Tibial artery (tissue), 4 donors: ENCODE measurements around the gene RAB7A.

ENCODE experiments used
- DNase-seq, 2 donors: peaks; one replicate each; pipeline ENCODE4 v3.0.0-alpha.2; 2019
- H3K27ac ChIP-seq, 2 donors: fragments of 200-600 bp; sonication (generic) in 1 of 2; 1 replicate in 1 of 2; 2 replicates in 1 of 2; pipeline ENCODE4 v1.5.1; 2018 to 2019; ENCODE audit warnings: mild to moderate bottlenecking in 1 of 2
- H3K27me3 ChIP-seq, 2 donors: fragments of 200-600 bp; sonication (generic) in 1 of 2; one replicate each; pipeline versions ENCODE4 v1.5.1 to v1.6.0; 2016 to 2019
- H3K36me3 ChIP-seq, 3 donors: fragments of 200-600 bp; sonication (generic) in 2 of 3; one replicate each; pipeline ENCODE4 v1.5.1; 2016 to 2019; ENCODE audit warnings: mild to moderate bottlenecking in 2 of 3
- H3K4me1 ChIP-seq, 4 donors: fragments of 200-600 bp; sonication (generic) in 2 of 4; 1 replicate in 3 of 4; 2 replicates in 1 of 4; pipeline ENCODE4 v1.5.1; 2016 to 2019
- H3K4me3 ChIP-seq, 2 donors: fragments of 200-600 bp; sonication (generic) in 1 of 2; 1 replicate in 1 of 2; 2 replicates in 1 of 2; pipeline ENCODE4 v1.5.1; 2018 to 2019; ENCODE audit warnings: mild to moderate bottlenecking in 2 of 2
- H3K9me3 ChIP-seq, 3 donors: fragments of 200-600 bp; sonication (generic) in 1 of 3; one replicate each; pipeline ENCODE4 v1.5.1; 2016 to 2019
- intact Hi-C: fragments of 100-400 bp; cut with DNase I; formaldehyde crosslinking; loops from one replicate; pipeline ENCODE4 v1.15.0; 2023; ENCODE audit warnings: low total_unique reads
- TF ChIP-seq, protein P1 (sequence below), 2 experiments: fragments of 200-600 bp in 1 of 2; fragments of 450-650 bp in 1 of 2; IDR thresholded peaks; one replicate each; pipeline ENCODE4 v1.5.1; 2017 to 2019; ENCODE audit warnings: antibody characterized with exemption in 2 of 2, mild to moderate bottlenecking in 1 of 2, moderate library complexity in 1 of 2

RAB7A gene

DNA sequence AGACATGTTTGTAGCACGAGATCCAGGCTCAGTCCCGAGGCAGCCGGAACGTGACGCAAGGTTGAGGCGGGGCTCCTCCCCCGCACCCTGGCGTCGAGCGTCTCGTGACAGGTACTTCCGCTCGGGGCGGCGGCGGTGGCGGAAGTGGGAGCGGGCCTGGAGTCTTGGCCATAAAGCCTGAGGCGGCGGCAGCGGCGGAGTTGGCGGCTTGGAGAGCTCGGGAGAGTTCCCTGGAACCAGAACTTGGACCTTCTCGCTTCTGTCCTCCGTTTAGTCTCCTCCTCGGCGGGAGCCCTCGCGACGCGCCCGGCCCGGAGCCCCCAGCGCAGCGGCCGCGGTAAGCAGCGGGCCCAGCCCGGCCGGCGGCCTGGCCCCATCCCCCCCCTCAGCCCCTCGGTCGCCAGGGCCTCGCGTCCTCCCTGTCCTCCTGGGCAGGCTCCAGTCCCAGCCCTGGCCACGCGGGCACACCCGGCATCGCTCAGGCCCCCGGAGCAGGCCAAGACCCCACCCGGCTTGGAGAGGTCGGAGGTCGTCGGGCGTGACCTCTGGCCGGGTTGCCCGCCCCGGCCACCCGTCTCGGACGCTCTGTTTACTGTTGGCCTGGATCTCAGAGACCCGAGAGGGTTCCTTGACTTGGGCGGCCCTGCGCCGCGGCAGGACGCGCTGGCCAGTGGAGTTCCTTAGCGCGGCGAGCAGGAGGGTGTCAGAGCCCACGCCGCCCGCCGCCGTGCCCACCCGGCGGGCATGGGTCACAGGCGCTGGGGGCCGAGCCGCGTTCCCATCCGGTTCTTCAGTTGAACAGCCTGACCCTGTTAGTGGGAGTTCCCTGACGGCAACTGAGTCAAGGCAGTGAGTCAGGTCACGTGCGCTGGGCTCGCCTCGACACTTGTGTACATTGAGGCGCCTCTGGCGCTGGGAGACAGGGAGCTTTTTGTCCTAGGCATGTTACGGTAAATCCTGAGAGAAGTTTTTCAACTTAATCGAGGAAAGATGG lies at the start of gene RAB7A:
Gene RAB7A (plus strand): TSS at position 161 of the 994 bp plus-strand sequence. CDS start 69,185 bp downstream, outside the sequence.
- Histone ChIP-seq H3K4me3 (peak within 1 kb of the TSS; percentile 93 to 99), H3K27me3 (no peaks in the 10 kb centered on the region), H3K36me3 (no peaks in the 10 kb centered on the region), H3K27ac (peak within 1 kb of the TSS; percentile 90 to 100), H3K9me3 (no peaks in the 10 kb centered on the region), H3K4me1 (peaks cover 0 to 50% (median 39%) of the 10 kb centered on the region in 4 donors)
- DNase-seq: peak; percentile 98 to 99
- TF ChIP-seq, protein P1, sequence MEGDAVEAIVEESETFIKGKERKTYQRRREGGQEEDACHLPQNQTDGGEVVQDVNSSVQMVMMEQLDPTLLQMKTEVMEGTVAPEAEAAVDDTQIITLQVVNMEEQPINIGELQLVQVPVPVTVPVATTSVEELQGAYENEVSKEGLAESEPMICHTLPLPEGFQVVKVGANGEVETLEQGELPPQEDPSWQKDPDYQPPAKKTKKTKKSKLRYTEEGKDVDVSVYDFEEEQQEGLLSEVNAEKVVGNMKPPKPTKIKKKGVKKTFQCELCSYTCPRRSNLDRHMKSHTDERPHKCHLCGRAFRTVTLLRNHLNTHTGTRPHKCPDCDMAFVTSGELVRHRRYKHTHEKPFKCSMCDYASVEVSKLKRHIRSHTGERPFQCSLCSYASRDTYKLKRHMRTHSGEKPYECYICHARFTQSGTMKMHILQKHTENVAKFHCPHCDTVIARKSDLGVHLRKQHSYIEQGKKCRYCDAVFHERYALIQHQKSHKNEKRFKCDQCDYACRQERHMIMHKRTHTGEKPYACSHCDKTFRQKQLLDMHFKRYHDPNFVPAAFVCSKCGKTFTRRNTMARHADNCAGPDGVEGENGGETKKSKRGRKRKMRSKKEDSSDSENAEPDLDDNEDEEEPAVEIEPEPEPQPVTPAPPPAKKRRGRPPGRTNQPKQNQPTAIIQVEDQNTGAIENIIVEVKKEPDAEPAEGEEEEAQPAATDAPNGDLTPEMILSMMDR (IDR thresholded peaks at IDR 0.05): peak in 1 of 2 experiments; percentile 23
- intact Hi-C loops: loop anchor here (5.0 to 10.0 kb wide), 2 partner anchors 44 to 148 kb away; partner anchors contain the start of gene ACAD9

DNA sequence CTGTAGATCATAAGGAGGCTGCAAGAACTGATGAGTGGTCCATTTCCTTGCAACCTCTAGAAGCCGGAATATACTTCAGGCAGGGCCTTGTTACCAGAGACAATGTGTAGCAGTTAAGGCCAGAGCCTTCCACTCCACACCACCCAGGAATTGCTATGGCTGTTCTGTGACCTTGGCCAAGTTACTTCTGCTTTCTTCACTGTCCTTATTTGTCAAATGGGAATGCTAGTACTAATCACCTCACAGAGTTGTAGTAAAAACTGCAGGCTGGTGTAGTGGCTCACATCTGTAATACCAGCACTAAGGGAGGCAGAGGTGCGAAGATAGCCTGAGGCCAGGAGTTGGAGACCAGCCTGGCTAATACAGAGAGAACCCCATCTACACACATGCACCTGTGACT lies 46.6 kb upstream of the RAB7A start:
- Histone ChIP-seq H3K9me3 (no peaks in the 10 kb centered on the region), H3K4me3 (no peak overlapping the region), H3K36me3 (no peaks in the 10 kb centered on the region), H3K27ac (no peak overlapping the region), H3K4me1 (peaks cover 0 to 6% (median 2%) of the 10 kb centered on the region in 4 donors), H3K27me3 (no peaks in the 10 kb centered on the region)
- intact Hi-C loops: no loop called here
- no peak for DNase-seq
- TF ChIP-seq, protein P1 (IDR thresholded peaks at IDR 0.05): no peak

DNA sequence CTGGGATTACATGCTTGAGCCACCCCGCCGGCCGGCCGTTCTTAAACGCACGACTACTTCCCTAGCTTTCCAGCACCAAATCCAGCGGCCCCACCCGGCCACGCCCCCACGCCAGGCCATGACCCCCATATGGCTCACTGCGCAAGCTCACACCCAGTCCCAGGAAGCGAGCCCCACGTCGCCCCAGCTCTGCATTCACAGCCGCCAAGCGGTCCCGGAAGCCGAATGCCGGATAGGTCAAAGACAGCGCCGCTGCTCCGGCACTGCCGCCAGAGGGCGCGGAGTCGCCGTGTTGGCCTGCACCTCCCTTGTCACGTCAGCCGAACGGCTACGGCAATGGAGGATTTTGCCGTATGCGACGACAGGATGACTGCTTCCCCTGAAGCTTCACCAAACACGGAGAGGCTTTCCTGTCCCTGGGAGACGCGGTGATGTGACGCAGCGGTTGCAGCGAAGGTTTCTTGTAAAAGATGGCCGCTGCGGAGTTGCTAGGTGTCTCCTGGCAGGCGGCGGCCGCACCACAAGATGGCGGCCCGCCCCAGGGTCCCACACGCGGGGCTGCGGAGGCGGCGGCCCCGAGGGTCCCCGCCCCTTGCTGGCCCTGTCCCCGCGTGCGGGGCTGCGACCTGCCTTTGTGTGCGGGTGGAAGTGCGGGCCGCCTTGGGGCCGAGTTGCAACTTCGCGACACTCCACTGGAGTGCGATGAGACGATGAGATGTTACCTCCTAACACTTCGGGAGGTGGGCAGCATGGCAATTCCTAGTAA lies 45.2 kb upstream of the RAB7A start:
- Histone ChIP-seq H3K27ac (peak overlapping the region; percentile 81 to 87), H3K4me1 (peaks cover 0 to 6% (median 2%) of the 10 kb centered on the region in 4 donors), H3K9me3 (no peaks in the 10 kb centered on the region), H3K4me3 (peak overlapping the region; percentile 58 to 64), H3K27me3 (no peaks in the 10 kb centered on the region), H3K36me3 (no peaks in the 10 kb centered on the region)
- intact Hi-C loops: loop anchor here (5.0 kb wide), 3 partner anchors 47 to 197 kb away; partner anchors contain the start of genes ACAD9 and RAB7A
- TF ChIP-seq, protein P1 (IDR thresholded peaks at IDR 0.05): peak; percentile 95 to 100
- DNase-seq: peak; percentile 99 to 100

DNA sequence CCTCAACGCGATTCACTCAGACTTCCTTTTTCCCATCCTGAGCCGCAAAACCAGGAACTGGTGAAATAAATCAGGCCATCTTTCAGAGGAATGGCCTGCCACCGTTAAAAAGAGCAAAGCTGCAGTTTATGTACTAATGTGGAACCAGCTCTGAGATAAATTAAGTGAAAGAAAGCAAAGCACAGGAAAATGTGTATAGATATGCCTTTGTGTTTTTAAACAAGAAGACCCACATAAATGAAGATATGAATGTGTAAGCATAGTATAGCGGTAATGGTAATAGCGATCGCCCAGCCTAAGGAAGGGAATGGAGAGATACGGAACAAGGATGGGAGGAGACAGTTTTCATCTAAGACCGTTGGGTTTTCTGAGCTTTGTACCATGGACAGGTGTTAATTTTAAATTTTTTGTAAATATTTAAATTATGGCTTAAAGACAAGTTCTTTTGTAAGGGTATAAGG lies 44.6 kb upstream of the RAB7A start:
- Histone ChIP-seq H3K27ac (peak overlapping the region; percentile 81 to 87), H3K36me3 (no peaks in the 10 kb centered on the region), H3K27me3 (no peaks in the 10 kb centered on the region), H3K4me1 (peaks cover 0 to 6% (median 2%) of the 10 kb centered on the region in 4 donors), H3K9me3 (no peaks in the 10 kb centered on the region), H3K4me3 (peak overlapping the region; percentile 58 to 64)
- intact Hi-C loops: loop anchor here (5.0 kb wide), 3 partner anchors 46 to 196 kb away; partner anchors contain the start of genes ACAD9 and RAB7A
- DNase-seq: no peak
- TF ChIP-seq, protein P1 (IDR thresholded peaks at IDR 0.05): no peak

DNA sequence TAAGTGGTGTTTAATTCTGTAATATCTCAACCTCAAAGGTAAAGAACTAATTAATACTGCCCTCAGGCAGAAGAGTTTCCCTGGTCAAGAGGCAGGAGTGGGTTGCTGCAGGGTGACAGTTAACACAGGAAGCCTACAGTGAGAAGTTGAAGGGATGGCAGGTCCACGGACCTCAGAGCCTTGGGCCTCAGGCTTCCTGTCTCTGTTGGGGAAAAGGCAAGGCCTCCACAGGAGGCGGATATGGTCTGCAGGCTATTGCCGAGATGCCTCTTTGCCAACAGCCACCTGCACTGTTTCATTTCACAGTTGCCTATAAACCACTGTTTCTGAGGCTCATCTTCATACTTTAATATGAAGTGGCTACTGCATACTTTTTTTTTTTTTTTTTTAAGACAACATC lies 42.0 kb upstream of the RAB7A start:
- TF ChIP-seq, protein P1 (IDR thresholded peaks at IDR 0.05): no peak
- intact Hi-C loops: loop anchor here (5.0 kb wide), 3 partner anchors 43 to 193 kb away; partner anchors contain the start of genes ACAD9 and RAB7A
- no peak overlapping the region for H3K4me3 ChIP-seq

More for the DNA sequence above, 42.0 kb upstream of the RAB7A start:
- no peaks in the 10 kb centered on the region for H3K36me3 ChIP-seq
- peaks cover 0 to 6% (median 2%) of the 10 kb centered on the region in 4 donors for H3K4me1 ChIP-seq
- DNase-seq: no peak
- no peaks in the 10 kb centered on the region for H3K9me3 ChIP-seq
- no peak overlapping the region for H3K27ac ChIP-seq
- no peaks in the 10 kb centered on the region for H3K27me3 ChIP-seq
